ENCODE measurements around the gene ABHD8. TPM values are rescaled to one million over a fixed set of nuclear protein-coding genes. Genes with fewer than 3 reads are reported as not detected.

Gene ABHD8
- total RNA-seq, 3 donors from 2014 or later = 3.6 to 4.5 (median 3.7) TPM

DNA sequence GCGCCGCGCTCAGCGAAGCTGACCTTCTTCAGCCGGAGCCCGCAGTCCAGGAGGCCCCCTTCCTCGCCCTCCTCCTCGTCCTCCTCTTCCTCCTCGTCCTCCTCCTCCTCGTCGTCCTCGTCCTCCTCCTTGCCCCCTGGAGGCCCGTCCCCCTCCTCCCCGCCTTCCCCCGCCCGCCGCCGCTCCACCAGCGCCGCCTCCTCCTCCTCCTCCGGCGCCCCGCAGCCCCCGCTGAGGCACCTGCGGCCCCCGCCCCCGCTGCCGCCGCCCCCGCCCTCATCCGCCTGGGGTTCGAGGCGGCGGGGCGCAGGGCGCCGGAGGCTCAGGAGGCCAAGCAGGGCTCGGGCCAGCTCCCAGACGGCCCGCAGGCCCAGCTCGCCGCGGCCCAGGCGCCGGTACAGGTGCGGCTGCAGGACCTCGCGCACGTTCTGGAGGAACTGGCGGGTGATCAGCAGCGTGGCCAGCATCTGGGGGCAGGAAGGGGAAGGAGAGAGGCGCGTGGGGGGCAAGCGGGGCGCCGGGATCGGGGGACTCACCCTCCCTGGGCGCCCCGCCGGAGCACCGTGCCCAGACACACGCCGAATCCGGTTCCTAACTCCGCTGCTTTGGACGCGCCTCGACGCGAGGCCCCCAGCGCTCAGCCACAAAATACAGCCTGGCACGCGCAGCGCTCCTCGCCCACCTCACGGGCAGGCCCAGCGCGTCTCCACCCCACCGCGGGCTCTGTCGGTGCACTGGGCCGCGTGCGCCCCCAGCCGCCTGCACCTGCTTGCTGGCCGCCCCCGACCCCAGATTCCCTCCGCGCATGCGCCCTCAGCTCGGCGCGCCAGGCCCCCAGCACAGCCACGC lies 25.5 kb upstream of the ABHD8 start:
- Mint-ChIP-seq H3K36me3 (ENCODE audit: insufficient read depth) (no peaks in the 10 kb centered on the region), H3K4me3 (peak overlapping the region; percentile 75), H3K27me3 (ENCODE audit: low read depth) (peaks cover 2% of the 10 kb centered on the region), H3K4me1 (ENCODE audit: low read depth) (peaks cover 14% of the 10 kb centered on the region), H3K9me3 (no peaks in the 10 kb centered on the region)
- DNase-seq (peak; percentile 51), ATAC-seq (peak; percentile 24 to 35)

- Mint-ChIP-seq H3K27me3 (ENCODE audit: low read depth) (peaks cover 2% of the 10 kb centered on the region), H3K4me3 (peak overlapping the region; percentile 75), H3K36me3 (ENCODE audit: insufficient read depth) (no peaks in the 10 kb centered on the region), H3K9me3 (no peaks in the 10 kb centered on the region), H3K4me1 (ENCODE audit: low read depth) (peaks cover 10% of the 10 kb centered on the region)
- ATAC-seq = peak; percentile 64 to 66
- DNase-seq = peak; percentile 50
Measured at GRCh38 chr19:17327654-17328516, 24.7 kb upstream of the ABHD8 start.

- Mint-ChIP-seq H3K4me3 (peak overlapping the region; percentile 20), H3K9me3 (no peaks in the 10 kb centered on the region), H3K36me3 (ENCODE audit: insufficient read depth) (no peaks in the 10 kb centered on the region), H3K4me1 (ENCODE audit: low read depth) (peaks cover 13% of the 10 kb centered on the region), H3K27me3 (ENCODE audit: low read depth) (peaks cover 2% of the 10 kb centered on the region)
- DNase-seq (no peak), ATAC-seq (no peak)
Measured at GRCh38 chr19:17327068-17327653, 23.9 kb upstream of the ABHD8 start.

- ATAC-seq (no peak), DNase-seq (no peak)
- Mint-ChIP-seq H3K9me3 (no peaks in the 10 kb centered on the region), H3K4me3 (no peak overlapping the region), H3K27me3 (ENCODE audit: low read depth) (peaks cover 2% of the 10 kb centered on the region), H3K36me3 (ENCODE audit: insufficient read depth) (no peaks in the 10 kb centered on the region), H3K4me1 (ENCODE audit: low read depth) (peaks cover 13% of the 10 kb centered on the region)
Measured at GRCh38 chr19:17326595-17326966, 23.4 kb upstream of the ABHD8 start.

DNA sequence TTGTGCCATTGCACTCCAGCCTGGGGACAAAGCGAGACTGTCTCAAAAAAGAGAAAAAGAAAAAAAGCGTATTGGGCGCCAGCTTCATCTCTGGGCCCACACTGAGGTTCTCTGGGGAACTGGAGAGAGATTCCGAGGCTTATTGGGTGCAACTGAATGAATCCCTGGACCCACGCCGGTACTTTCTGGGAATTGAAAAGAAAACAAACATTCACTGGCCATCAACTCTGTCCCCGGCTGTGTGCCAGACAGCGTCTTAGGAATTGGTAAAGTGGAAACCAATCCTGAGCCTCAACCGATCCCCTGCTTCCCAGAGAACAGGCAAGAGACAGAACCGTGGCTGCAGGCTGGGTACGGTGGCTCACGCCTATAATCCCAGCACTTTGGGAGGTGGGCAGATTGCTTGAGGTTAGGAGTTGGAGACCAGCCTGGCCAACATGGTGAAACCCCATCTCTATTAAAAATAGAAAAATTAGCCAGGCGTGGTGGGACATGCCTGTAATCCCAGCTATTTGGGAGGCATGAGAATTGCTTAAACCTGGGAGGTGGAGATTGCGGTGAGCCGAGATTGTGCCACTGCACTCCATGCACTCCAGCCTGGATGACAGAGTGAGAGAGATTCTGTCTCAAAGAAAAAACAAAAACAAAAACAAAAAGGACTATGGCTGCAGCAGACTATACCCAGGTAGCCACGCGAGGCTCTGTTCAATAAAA lies 22.8 kb upstream of the ABHD8 start:
- no peak for DNase-seq
- H3K4me3 Mint-ChIP-seq = no peak overlapping the region
- ATAC-seq = no peak
- no peaks in the 10 kb centered on the region for H3K36me3 Mint-ChIP-seq (ENCODE audit: insufficient read depth)
- no peaks in the 10 kb centered on the region for H3K9me3 Mint-ChIP-seq
- peaks cover 13% of the 10 kb centered on the region for H3K4me1 Mint-ChIP-seq (ENCODE audit: low read depth)
- H3K27me3 Mint-ChIP-seq (ENCODE audit: low read depth) = peaks cover 2% of the 10 kb centered on the region

DNA sequence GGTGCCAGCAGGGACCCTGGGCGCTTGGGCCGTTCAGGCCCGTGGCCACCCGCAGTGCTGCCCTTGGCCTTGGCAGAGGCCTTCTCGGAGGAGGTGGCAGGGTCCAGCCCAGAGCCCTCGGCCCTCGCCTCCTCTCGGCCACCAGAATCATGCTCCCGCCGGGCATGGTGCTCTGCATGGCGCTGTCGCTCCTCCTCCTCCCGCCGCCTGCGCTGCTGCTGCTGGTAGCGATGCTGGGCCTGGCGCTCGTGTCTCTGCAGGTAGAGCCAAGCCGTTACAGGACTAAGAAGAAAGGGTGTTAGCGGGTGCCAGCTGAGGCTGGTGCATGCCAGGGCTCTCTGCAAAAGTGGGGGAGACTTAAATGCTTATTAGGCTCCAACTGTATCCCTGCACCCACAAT lies 21.9 kb upstream of the ABHD8 start:
- ATAC-seq = no peak
- DNase-seq = no peak
- Mint-ChIP-seq H3K27me3 (ENCODE audit: low read depth) (peaks cover 2% of the 10 kb centered on the region), H3K9me3 (no peaks in the 10 kb centered on the region), H3K4me1 (ENCODE audit: low read depth) (peaks cover 11% of the 10 kb centered on the region), H3K4me3 (no peak overlapping the region), H3K36me3 (ENCODE audit: insufficient read depth) (peaks cover 4% of the 10 kb centered on the region)

- DNase-seq (no peak), ATAC-seq (no peak)
- H3K27me3 Mint-ChIP-seq (ENCODE audit: low read depth) = no peaks in the 10 kb centered on the region
- no peaks in the 10 kb centered on the region for H3K9me3 Mint-ChIP-seq
- H3K4me3 Mint-ChIP-seq = no peak overlapping the region
- peaks cover 7% of the 10 kb centered on the region for H3K36me3 Mint-ChIP-seq (ENCODE audit: insufficient read depth)
- peaks cover 8% of the 10 kb centered on the region for H3K4me1 Mint-ChIP-seq (ENCODE audit: low read depth)
Measured at GRCh38 chr19:17324357-17325114, 21.3 kb upstream of the ABHD8 start.

DNA sequence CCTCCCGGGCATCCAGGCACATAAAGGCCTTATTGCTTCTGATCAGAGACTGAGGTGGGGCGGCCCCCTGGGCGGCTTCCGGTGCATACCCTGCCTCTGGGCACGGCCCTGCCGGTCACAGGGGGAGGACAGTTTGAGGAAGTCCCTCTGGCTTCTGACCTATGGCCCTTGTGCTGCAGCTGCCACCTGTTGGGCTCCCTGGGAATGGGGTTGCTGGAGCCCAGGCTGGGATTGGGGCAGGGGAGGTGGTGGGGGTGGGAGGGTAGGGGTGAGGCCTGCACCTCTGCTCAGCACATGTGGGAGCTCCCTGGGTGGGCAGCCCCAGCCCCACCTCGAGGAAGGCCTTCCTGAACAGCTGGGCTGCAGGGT lies 20.7 kb upstream of the ABHD8 start:
- Mint-ChIP-seq H3K4me1 (ENCODE audit: low read depth) (peaks cover 6% of the 10 kb centered on the region), H3K36me3 (ENCODE audit: insufficient read depth) (peaks cover 7% of the 10 kb centered on the region), H3K4me3 (no peak overlapping the region), H3K27me3 (ENCODE audit: low read depth) (no peaks in the 10 kb centered on the region), H3K9me3 (no peaks in the 10 kb centered on the region)
- peak in 1 of 2 donors; percentile 13 for ATAC-seq
- DNase-seq = no peak

- H3K27me3 Mint-ChIP-seq (ENCODE audit: low read depth) = no peaks in the 10 kb centered on the region
- no peaks in the 10 kb centered on the region for H3K9me3 Mint-ChIP-seq
- H3K36me3 Mint-ChIP-seq (ENCODE audit: insufficient read depth) = peaks cover 7% of the 10 kb centered on the region
- H3K4me1 Mint-ChIP-seq (ENCODE audit: low read depth) = peaks cover 6% of the 10 kb centered on the region
- peak in 1 of 2 donors; percentile 15 for ATAC-seq
- H3K4me3 Mint-ChIP-seq = no peak overlapping the region
- DNase-seq = no peak
Measured at GRCh38 chr19:17323300-17323963, 20.2 kb upstream of the ABHD8 start.

- ATAC-seq (no peak), DNase-seq (no peak)
- H3K9me3 Mint-ChIP-seq = no peaks in the 10 kb centered on the region
- H3K27me3 Mint-ChIP-seq (ENCODE audit: low read depth) = no peaks in the 10 kb centered on the region
- H3K4me3 Mint-ChIP-seq = no peak overlapping the region
- peaks cover 6% of the 10 kb centered on the region for H3K4me1 Mint-ChIP-seq (ENCODE audit: low read depth)
- H3K36me3 Mint-ChIP-seq (ENCODE audit: insufficient read depth) = peaks cover 7% of the 10 kb centered on the region
Measured at GRCh38 chr19:17322854-17323253, 19.6 kb upstream of the ABHD8 start.

DNA sequence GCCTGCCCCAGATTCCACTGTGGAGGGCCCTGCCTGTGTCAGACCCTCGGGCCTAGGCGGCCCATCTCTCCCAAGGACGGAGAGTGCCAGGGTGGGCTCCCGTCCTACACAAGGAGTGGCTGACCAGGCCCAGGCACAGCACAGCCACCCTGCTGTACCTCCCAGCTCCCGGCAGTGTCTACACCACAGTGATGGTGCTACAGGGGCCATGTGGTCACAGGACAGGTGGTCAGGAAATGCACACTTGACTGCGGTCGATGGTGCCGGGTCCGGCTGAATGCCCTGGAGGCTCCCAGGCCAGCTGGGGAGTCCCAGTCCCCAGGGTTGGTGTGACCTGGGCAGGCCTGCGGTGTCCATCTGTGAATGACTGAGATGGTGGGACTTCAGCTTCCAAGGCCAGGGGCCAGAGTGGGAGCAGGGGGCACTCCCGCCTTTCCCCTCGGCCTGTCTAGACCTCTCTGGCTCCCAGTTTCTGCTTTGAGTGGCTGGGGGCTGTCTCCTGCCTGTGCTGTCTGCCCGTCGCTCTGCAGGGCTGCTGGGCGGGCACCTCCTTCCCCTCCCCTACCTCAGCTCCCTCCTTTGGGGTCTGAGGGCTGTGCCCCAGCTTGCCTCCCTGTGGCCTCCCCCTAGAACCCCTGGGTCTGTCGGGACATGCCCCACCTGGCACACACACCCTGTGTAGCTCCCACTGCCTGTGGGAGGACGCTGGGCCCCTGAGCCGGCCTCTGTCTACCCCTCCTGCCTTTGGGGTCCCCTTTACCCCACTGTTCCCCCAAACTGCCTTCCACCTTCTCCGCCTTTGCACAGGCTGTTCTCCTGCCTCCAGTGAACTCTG lies 18.6 kb upstream of the ABHD8 start:
- DNase-seq = no peak
- no peaks in the 10 kb centered on the region for H3K27me3 Mint-ChIP-seq (ENCODE audit: low read depth)
- H3K9me3 Mint-ChIP-seq = no peaks in the 10 kb centered on the region
- H3K36me3 Mint-ChIP-seq (ENCODE audit: insufficient read depth) = peaks cover 7% of the 10 kb centered on the region
- H3K4me3 Mint-ChIP-seq = no peak overlapping the region
- no peak for ATAC-seq
- peaks cover 5% of the 10 kb centered on the region for H3K4me1 Mint-ChIP-seq (ENCODE audit: low read depth)

DNA sequence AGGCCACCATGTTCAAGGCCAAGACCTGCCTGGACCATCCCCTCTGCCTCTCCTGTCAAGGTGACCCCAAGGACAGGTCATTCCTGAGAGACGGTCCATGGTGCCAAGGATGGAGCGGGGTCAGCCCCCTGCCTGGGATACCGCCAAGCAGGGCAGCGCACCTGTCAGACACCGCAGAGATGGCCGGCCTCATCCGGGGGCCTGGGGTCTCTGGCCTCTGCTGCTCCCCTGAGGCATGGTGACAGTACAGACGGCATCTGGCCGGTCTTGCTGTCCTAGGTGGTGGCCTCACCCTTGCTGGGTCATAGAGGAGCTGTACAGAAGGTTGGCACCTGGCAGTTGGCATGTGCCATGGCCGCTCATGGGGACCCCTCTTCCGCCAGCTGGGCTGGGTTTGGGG lies 17.2 kb upstream of the ABHD8 start:
- Mint-ChIP-seq H3K4me3 (no peak overlapping the region), H3K4me1 (ENCODE audit: low read depth) (peaks cover 5% of the 10 kb centered on the region), H3K36me3 (ENCODE audit: insufficient read depth) (peaks cover 15% of the 10 kb centered on the region), H3K27me3 (ENCODE audit: low read depth) (no peaks in the 10 kb centered on the region), H3K9me3 (no peaks in the 10 kb centered on the region)
- DNase-seq (no peak), ATAC-seq (no peak)
